Measurements from ENCODE around the gene EPHB1.

- TF ChIP-seq ZFX (IDR thresholded peaks at IDR 0.05) = no peak
- TF ChIP-seq CTCF (conservative IDR thresholded peaks at IDR 0.05) = no peak
Measured at GRCh38 chr3:134922101-134922500, 127.0 kb downstream of the EPHB1 start.

Measured in C4-2B (cell line).